Effector memory CD8-positive, alpha-beta T cell (primary cell): ENCODE data around the gene CDKAL1.
"Not testable (repeated sequence)": the region's sequence is repeated elsewhere in the genome, so short reads cannot be mapped to it uniquely, and the experiment has no call there.

Experiments
- ATAC-seq: fragments of 150-1000 bp; cut with Tn5 transposase; replicated peaks from 2 replicates; pipeline ENCODE4 v1.10.0; 2021; ENCODE audit warnings: mild to moderate bottlenecking, moderate library complexity
- DNase-seq, 3 experiments: peaks; one replicate each; pipeline ENCODE4 v3.0.0; 2021
- H3K27ac Mint-ChIP-seq, 2 donors: one replicate each; pipeline ENCODE4 v1.8.0; 2022; ENCODE audit warnings: mild to moderate bottlenecking in 2 of 2, mixed read lengths in 2 of 2, moderate library complexity in 2 of 2
- H3K27me3 Mint-ChIP-seq, 2 donors: one replicate each; pipeline ENCODE4 v1.8.0; 2022; ENCODE audit warnings: mixed read lengths in 2 of 2
- H3K36me3 Mint-ChIP-seq: one replicate; pipeline ENCODE4 v1.8.0; 2022; ENCODE audit warnings: mild to moderate bottlenecking, moderate library complexity, mixed read lengths; ENCODE audit not compliant: insufficient read depth
- H3K4me1 Mint-ChIP-seq, 2 donors: one replicate each; pipeline ENCODE4 v1.8.0; 2022; ENCODE audit warnings: low read depth in 2 of 2, mixed read lengths in 2 of 2
- H3K4me3 Mint-ChIP-seq, 2 donors: one replicate each; pipeline ENCODE4 v1.8.0; 2022; ENCODE audit warnings: mild to moderate bottlenecking in 2 of 2, mixed read lengths in 2 of 2, moderate library complexity in 2 of 2
- H3K9me3 Mint-ChIP-seq, 2 donors: one replicate each; pipeline ENCODE4 v1.8.0; 2022; ENCODE audit warnings: mixed read lengths in 2 of 2

CDKAL1 gene

DNA sequence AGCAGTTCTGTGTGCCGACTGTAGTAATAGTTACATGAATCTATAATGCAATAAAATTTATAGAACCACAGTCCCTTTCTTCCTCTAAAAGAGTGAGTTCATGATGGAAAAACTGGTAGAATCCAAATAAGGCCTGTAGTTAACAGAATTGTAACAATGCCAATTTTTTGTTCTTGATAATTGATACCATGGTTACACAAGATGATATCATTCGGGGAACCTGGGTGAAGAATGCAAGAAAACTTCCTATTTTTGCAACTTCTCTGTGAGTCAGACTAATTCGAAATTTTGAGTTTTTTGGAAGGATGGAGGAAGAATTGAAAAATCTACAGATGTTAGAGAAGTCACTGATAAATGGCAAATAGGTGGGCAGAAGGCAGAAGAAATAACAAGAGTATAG, 381.8 kb downstream of the CDKAL1 start:
- no peak for ATAC-seq
- peaks cover 6 to 11% of the 10 kb centered on the region in 2 donors for H3K9me3 Mint-ChIP-seq
- DNase-seq, result no peak

DNA sequence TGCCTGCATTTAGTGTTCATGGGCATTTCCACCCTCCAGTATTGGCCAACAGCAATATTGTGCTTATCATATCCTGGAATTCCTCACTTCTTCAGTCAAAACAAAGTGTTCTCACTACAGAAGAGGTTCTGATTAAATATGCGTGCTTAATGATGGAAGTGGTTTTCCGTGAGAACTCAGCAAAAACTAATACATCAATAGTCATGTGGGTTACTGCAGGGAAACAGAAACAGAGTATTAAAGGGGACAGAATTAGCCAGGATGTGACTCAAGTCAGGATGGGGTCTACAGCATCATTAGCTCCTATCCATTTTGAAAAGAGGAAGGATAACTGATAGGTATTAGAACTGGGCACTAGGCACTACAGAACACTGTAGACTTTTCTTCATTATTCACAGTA, 384.6 kb downstream of the CDKAL1 start:
- Mint-ChIP-seq H3K4me1 (peaks cover 6 to 14% of the 10 kb centered on the region in 2 donors), H3K9me3 (peaks cover 5 to 11% of the 10 kb centered on the region in 2 donors), H3K36me3 (peaks cover 2% of the 10 kb centered on the region), H3K27me3 (no peaks in the 10 kb centered on the region), H3K27ac (no peak overlapping the region), H3K4me3 (no peak overlapping the region)
- DNase-seq, result no peak
- ATAC-seq, result no peak

More for the DNA sequence above, 381.8 kb downstream of the CDKAL1 start:
- Mint-ChIP-seq H3K4me1 (peaks cover 0 to 9% of the 10 kb centered on the region in 2 donors), H3K27ac (no peak overlapping the region), H3K36me3 (no peaks in the 10 kb centered on the region), H3K4me3 (no peak overlapping the region), H3K27me3 (no peaks in the 10 kb centered on the region)

DNA sequence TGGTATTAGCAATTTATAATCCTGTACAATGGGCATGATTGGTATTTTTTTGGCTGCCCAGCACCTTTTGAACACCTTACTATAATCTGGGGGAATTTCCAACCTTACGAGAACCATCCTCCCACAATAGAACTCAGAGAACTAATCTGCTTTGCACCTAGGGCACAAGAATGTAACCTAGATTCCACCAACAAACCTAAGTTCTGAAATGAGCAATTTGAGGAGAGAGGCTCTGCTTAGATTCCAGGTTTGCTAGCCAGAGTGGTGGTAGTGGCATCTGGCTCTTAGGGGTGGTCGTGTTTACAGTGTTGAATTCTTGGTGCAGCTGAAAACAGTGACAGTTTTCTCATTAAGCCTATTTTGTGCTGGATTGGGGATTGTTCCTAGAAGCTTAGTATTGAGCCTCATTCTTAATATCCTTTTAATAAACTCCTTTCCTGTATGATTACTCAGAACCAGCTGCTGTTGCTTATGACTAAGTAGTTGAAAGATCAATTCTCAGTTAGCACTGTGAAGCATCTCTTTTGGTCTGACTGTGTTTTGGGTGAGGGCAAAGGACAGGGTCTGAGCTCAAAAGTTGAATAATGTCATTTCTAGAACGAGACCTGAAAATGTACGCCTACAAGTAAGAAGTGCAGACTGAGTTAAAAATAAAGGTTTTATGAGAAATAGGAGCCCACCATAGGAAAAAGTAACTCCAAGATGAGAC, 385.6 kb downstream of the CDKAL1 start:
- DNase-seq (no peak), ATAC-seq (no peak)
- Mint-ChIP-seq H3K9me3 (peaks cover 5 to 11% of the 10 kb centered on the region in 2 donors), H3K27ac (no peak overlapping the region), H3K4me1 (peaks cover 9 to 14% of the 10 kb centered on the region in 2 donors), H3K27me3 (no peaks in the 10 kb centered on the region), H3K36me3 (peaks cover 2% of the 10 kb centered on the region), H3K4me3 (no peak overlapping the region)

DNA sequence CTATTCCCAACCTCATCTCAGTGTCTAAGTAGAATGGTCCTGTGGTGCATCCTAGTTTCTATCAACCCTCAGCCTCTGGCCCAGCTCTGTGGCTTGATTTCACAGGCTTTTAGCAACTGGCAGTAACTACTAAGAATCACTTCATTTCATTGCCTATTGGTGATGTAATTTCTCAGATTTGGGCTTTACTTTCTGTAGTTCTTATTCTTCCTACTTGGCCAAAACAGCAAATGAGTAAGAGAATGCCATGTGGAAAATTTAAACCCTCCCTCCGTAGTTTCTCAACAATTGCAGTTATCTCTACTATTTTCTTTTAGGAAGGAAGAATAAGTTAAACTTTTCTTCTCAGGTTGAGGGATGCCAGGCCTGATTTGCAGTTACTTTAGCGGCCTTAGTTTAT, 387.3 kb downstream of the CDKAL1 start:
- ATAC-seq (no peak), DNase-seq (no peak)
- H3K4me3 Mint-ChIP-seq, result no peak overlapping the region
- no peaks in the 10 kb centered on the region for H3K27me3 Mint-ChIP-seq
- H3K27ac Mint-ChIP-seq, result no peak overlapping the region
- H3K9me3 Mint-ChIP-seq, result no peaks in the 10 kb centered on the region
- H3K4me1 Mint-ChIP-seq, result peaks cover 5 to 9% of the 10 kb centered on the region in 2 donors
- H3K36me3 Mint-ChIP-seq, result peaks cover 2% of the 10 kb centered on the region

DNA sequence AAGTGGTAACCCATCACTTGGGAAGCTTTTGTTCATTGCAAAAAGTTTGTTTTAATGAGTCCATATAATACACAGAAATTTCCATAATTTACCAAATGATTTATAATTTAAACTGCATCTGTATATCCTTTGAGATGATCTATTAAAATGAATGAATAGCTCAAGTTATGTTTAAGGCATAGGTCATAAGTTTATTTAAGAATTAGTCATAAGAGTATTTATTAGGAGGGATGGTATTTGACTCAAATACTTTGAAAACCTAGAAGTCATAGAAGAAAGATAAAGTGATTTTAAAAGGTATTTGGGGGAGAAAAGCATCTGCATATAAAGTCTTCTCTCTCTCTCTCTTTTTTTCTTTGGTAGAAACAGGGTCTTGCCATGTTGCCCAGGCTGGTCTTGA, 388.5 kb downstream of the CDKAL1 start:
- Mint-ChIP-seq H3K36me3 (peaks cover 2% of the 10 kb centered on the region), H3K27me3 (no peaks in the 10 kb centered on the region), H3K4me3 (no peak overlapping the region), H3K9me3 (no peaks in the 10 kb centered on the region), H3K4me1 (peaks cover 5 to 9% of the 10 kb centered on the region in 2 donors), H3K27ac (no peak overlapping the region)
- ATAC-seq, result no peak
- DNase-seq, result no peak

DNA sequence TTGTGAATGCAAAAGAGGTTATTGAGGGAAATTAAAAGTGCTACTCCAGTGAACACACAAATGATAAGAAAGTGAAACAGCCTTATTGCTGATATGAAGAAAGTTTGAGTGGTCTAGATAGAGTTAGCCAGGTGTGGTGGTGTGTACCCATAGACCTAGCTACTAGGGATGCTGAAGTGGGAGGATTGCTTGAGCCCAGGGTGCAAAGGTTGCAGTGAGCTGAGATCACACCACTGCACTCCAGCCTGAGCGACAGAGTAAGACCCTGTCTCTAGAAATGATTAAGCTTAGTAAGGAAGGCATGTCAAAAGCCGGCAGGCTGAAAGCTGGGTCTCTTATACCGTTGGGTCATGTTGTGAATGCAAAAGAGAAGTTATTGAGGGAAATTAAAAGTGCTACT, 389.8 kb downstream of the CDKAL1 start:
- H3K4me3 Mint-ChIP-seq, H3K9me3 Mint-ChIP-seq, H3K4me1 Mint-ChIP-seq, H3K36me3 Mint-ChIP-seq, ATAC-seq, DNase-seq, H3K27me3 Mint-ChIP-seq: not testable (repeated sequence)
- peak overlapping the region in 1 of 2 donors; percentile 5 for H3K27ac Mint-ChIP-seq

DNA sequence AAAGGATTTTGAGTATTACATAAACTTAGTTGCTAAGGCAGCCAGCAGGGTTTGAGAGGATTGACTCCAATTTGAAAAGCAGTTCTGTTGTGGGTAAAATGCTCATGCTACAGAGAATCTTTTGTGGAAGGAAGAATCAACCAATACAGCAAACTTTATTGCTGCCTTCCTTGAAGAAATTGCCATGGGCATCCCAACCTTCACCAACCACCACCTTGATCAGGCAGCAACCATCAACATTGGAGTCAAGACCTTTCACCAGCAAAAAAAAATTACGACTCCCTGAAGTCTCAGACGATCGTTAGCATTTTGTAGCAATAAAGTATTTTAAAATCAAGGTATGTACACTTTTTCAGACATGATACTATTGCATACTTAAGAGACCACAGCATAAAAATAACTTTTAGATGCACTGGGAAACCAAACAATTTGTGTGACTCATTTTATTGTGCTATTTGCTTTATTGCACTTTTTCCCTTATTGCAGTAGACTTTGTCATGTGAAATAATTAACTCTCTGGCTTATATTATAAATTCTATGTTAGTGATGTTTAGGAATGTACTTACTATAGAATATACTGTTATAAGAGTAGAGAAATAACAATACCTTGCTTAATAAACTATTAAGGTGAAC, 390.8 kb downstream of the CDKAL1 start:
- Mint-ChIP-seq H3K4me1 (peaks cover 9% of the 10 kb centered on the region in 2 donors), H3K9me3 (no peaks in the 10 kb centered on the region), H3K36me3 (peaks cover 2% of the 10 kb centered on the region), H3K27ac (no peak overlapping the region), H3K27me3 (no peaks in the 10 kb centered on the region), H3K4me3 (no peak overlapping the region)
- DNase-seq (no peak), ATAC-seq (no peak)

DNA sequence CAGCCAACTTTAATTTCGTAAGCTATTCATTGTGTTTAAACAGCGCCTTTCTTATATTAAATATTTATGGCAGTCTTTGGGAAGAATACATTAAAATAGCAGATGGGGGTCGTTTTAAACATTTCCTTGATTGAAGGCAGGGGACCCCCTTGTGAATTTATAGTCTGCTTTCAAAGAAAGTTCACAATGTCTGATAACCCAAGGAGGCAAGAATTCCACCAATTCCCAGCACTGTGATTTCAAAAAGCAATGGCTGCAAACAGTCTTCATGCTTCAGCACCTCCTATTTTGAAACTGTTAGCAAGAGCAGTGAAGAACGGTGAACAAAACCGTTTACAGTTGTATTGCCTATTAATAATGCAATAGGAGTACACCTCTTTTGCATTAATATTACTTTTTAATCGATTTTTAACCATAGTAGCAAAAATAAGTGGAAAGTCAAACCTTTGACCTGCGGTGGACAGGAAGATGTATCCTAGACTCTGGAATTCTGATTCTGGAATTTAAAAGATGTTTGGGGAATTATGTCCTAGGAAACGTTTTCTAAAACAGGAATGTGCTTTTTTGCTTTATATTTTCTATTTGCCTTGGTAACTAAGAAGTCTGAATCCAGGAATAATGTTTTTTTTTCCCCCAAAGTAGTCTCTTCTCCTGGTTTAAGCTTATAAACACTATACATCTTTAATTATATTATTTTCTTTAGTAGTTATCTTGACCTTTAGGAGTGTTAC, 393.0 kb downstream of the CDKAL1 start:
- H3K4me1 Mint-ChIP-seq, result peaks cover 7 to 12% of the 10 kb centered on the region in 2 donors
- H3K36me3 Mint-ChIP-seq, result peaks cover 2% of the 10 kb centered on the region
- H3K27me3 Mint-ChIP-seq, result no peaks in the 10 kb centered on the region
- DNase-seq (no peak), ATAC-seq (no peak)
- no peak overlapping the region for H3K27ac Mint-ChIP-seq
- no peaks in the 10 kb centered on the region for H3K9me3 Mint-ChIP-seq
- no peak overlapping the region for H3K4me3 Mint-ChIP-seq

DNA sequence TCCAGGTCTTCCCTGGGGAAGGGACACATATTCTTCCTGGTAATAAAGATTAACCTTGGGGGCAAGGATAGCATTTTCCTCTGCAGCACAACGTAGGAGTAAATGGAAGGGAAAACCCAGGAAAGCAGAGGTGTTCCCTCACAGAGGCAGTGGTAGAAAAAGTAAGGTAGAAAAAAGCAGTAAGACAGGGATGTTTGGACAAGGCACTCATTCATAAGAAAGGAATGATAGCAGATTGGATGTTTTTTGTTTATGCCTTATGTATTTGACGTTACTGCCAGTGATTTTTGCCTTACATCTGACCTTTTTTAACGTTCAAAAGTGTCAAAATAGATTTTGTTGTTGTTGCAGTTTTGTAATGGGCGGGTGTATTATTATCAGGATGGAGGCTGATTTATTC, 395.0 kb downstream of the CDKAL1 start:
- peaks cover 0 to 9% of the 10 kb centered on the region in 2 donors for H3K4me1 Mint-ChIP-seq
- no peaks in the 10 kb centered on the region for H3K27me3 Mint-ChIP-seq
- no peaks in the 10 kb centered on the region for H3K9me3 Mint-ChIP-seq
- no peak for DNase-seq
- no peak for ATAC-seq
- no peak overlapping the region for H3K4me3 Mint-ChIP-seq
- H3K27ac Mint-ChIP-seq, result peak overlapping the region in 1 of 2 donors; percentile 18
- no peaks in the 10 kb centered on the region for H3K36me3 Mint-ChIP-seq

DNA sequence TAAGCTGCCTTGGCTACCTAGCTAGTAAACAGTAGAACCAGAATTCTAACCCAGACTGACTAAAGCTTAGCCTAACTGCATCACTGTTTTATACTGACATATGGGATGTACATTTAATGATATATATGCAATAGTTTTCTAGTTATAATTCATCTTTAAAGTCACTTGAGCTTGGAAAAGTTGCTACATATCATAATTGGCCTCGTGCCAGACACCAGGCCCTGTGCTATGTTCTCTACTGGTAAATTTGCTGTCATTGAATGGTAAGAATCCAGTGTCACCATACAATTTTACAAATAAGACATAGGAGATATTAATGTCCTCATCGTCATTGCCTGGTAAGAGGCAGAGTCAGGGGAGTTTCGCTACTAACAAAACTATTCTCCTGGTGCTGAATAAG, 396.8 kb downstream of the CDKAL1 start:
- Mint-ChIP-seq H3K27ac (no peak overlapping the region), H3K4me1 (peaks cover 0 to 9% of the 10 kb centered on the region in 2 donors), H3K36me3 (no peaks in the 10 kb centered on the region), H3K27me3 (no peaks in the 10 kb centered on the region), H3K4me3 (no peak overlapping the region), H3K9me3 (no peaks in the 10 kb centered on the region)
- DNase-seq, result no peak
- ATAC-seq, result no peak

DNA sequence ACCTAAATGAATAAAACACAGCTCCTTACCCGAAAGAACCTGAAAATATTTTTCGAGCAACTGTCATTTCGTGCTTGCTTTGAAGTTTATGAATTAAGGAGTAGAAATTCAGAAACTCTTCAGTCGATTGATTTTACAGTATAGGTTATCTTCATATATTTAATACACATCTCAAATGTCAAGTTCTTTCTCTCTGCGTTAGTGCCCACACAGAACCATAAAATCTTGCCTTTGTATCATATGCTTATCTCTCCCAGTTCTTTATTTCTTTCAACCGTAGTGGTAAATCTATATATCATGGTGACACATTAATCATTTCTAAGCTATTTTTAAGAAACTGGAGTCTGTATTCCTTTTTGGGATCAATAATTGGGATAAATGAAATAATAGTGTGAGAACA, 397.5 kb downstream of the CDKAL1 start:
- ATAC-seq (no peak), DNase-seq (no peak)
- H3K36me3 Mint-ChIP-seq, result no peaks in the 10 kb centered on the region
- H3K9me3 Mint-ChIP-seq, result no peaks in the 10 kb centered on the region
- no peak overlapping the region for H3K4me3 Mint-ChIP-seq
- no peaks in the 10 kb centered on the region for H3K27me3 Mint-ChIP-seq
- H3K27ac Mint-ChIP-seq, result no peak overlapping the region
- H3K4me1 Mint-ChIP-seq, result peaks cover 0 to 9% of the 10 kb centered on the region in 2 donors

DNA sequence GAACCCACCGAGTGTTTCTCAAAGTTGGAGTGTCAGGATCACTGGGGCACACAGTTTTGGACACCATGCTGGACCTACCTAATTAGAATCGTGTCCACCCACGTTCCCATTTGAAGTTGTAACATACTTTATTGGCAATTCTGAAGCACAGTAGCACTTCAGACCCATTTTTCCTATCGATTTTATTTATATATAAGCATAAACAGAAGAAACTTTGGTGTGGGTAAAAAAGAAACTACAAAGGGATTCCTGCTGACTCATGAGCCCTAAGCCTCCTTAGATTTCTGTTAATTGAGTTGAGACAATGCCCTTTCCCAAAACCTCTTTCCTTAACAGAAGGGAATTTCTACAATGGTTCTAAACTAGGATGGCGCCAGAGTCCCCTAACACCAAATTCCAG, 398.0 kb downstream of the CDKAL1 start:
- Mint-ChIP-seq H3K27me3 (no peaks in the 10 kb centered on the region), H3K4me3 (no peak overlapping the region), H3K27ac (no peak overlapping the region), H3K36me3 (no peaks in the 10 kb centered on the region), H3K4me1 (peaks cover 0 to 9% of the 10 kb centered on the region in 2 donors), H3K9me3 (no peaks in the 10 kb centered on the region)
- DNase-seq (no peak), ATAC-seq (no peak)

DNA sequence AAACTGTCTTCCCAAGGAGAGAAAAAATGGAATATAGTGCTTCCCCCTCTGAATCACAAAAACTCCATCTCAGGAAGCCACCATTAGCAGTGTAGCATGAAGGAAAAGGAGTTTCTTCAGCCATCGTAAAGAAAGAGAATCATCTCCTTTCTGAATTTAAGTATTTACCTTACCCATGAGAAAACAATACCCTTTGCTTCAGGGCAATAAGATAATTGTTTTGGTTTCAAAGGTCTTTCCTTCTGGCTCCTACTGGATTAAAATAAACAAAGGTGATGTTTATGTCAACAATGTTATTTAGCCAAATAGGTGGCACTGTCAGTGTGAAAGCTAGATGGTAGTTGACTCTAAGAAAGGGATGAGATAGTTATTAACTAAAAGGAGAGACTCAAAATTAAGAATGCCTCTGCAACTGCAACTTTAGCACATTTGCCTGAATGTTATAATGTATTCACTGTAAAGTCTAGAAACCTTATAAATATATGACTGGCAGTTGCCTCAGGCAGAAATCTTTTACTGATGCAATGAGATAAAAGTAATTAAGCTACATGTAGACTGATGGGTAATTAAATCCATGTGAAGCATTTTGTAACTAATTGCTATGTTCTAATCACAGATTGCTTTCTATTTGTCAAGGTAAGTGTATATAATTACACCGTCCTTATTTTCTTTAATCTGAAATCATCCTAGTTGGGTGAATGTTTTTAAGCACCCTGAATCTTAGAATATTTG, 399.0 kb downstream of the CDKAL1 start:
- DNase-seq (no peak), ATAC-seq (no peak)
- H3K27me3 Mint-ChIP-seq, result no peaks in the 10 kb centered on the region
- H3K9me3 Mint-ChIP-seq, result no peaks in the 10 kb centered on the region
- H3K36me3 Mint-ChIP-seq, result no peaks in the 10 kb centered on the region
- H3K4me3 Mint-ChIP-seq, result no peak overlapping the region
- peaks cover 0 to 9% of the 10 kb centered on the region in 2 donors for H3K4me1 Mint-ChIP-seq
- no peak overlapping the region for H3K27ac Mint-ChIP-seq
